ENCODE results near the gene SLC12A8. TPM values are rescaled to one million over a fixed set of nuclear protein-coding genes. Genes with fewer than 3 reads are reported as not detected.

SLC12A8 gene
- total and polyA plus RNA-seq, 9 of the 15 experiments (the other 6 are each of a cell fraction or from before 2014, with no cell fraction given), result 0.04 to 0.33 (median 0.09) TPM; not detected in 4

DNA sequence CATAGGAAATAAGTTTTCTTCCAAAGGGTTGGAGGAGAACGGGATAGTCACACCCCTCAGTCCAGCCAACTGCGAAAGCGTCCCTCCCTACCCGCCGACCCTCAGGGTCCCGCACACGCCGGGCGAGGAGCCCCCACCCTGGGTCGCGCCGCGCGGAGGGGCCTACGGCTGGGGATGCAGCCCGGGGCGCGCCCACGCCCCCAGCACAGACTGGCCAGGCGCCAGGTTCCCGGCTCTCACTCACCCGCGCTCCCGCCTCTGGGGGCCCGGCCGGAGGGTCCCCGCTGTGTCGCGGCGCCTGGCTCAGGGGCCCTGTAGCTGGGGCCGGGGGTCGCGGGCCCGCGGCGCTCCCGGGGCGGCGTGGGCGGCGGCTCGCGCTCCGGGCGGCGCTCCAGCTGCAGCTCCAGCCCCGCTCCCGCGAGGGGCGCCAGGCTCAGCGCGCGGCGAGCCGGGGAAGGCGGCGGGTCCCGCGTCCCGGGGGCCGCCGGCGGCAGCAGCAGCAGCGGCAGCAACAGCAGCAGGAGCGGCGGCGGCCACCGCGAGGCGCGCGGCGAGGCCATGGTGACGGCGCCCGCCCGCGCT is 157.1 kb downstream of the SLC12A8 start:
- ChIA-PET CTCF (ENCODE audit: low intra/inter-chr PET ratio) (no interaction called here), POLR2A (no interaction called here)
- H3K9ac ChIP-seq (ENCODE audit: insufficient read depth in 1 of 2, low read depth in 2 of 2, low read length in 2 of 2), result no peak overlapping the region
- 2% methylated on average over 24 of the region's 78 CpGs for WGBS (ENCODE audit: insufficient coverage, low coverage, missing lambda C conversion rate)
- no peak overlapping the region for H3K4me2 ChIP-seq (ENCODE audit: insufficient read depth, low read length)
- no peaks in the 10 kb centered on the region for H3K79me2 ChIP-seq (ENCODE audit: control insufficient read depth, insufficient read depth, low read length)
- no peaks in the 10 kb centered on the region for H3K9me3 ChIP-seq (replicated peaks; ENCODE audit: control insufficient read depth, insufficient read depth, low read depth, low read length)
- H3K4me3 ChIP-seq, result 0 out of 2 replicates have a peak overlapping the region, but pooled peaks have one; percentile 26
- H3K27me3 ChIP-seq (ENCODE audit: control insufficient read depth in 2 of 2, insufficient read depth in 2 of 2, low read length in 2 of 2), result peaks cover 25 to 50% of the 10 kb centered on the region in 2 experiments
- no peak overlapping the region for H3K27ac ChIP-seq (ENCODE audit: extremely low read depth, low read depth, low read length)
- FAIRE-seq, result no peak
- TF ChIP-seq, protein P1, sequence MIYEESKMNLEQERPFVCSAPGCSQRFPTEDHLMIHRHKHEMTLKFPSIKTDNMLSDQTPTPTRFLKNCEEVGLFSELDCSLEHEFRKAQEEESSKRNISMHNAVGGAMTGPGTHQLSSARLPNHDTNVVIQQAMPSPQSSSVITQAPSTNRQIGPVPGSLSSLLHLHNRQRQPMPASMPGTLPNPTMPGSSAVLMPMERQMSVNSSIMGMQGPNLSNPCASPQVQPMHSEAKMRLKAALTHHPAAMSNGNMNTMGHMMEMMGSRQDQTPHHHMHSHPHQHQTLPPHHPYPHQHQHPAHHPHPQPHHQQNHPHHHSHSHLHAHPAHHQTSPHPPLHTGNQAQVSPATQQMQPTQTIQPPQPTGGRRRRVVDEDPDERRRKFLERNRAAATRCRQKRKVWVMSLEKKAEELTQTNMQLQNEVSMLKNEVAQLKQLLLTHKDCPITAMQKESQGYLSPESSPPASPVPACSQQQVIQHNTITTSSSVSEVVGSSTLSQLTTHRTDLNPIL (CRISPR knock-in tag; IDR thresholded peaks at IDR 0.05), result no peak
- TF ChIP-seq TRIM24 (IDR thresholded peaks at IDR 0.05), result no peak
- 0 out of 6 replicates have a peak, but pooled peaks of 1 of the 3 experiments have one; percentile 2 for TF ChIP-seq CTCF (IDR thresholded peaks at IDR 0.05 in 2 of 3, conservative IDR thresholded peaks at IDR 0.05 in 1 of 3; ENCODE audit: insufficient read depth in 2 of 3, low read depth in 1 of 3, low read length in 3 of 3)
- TF ChIP-seq ZBED1 (IDR thresholded peaks at IDR 0.05), result no peak
- TF ChIP-seq HDAC3 (IDR thresholded peaks at IDR 0.05; ENCODE audit: borderline replicate concordance, partially characterized antibody), result no peak
- TF ChIP-seq ESRRA (IDR thresholded peaks at IDR 0.05; ENCODE audit: borderline replicate concordance, low read depth), result no peak
- no peak for TF ChIP-seq MAFK (IDR thresholded peaks at IDR 0.05; ENCODE audit: low read length)
- peak; percentile 9 to 64 for TF ChIP-seq E2F6 (IDR thresholded peaks at IDR 0.05; ENCODE audit: borderline replicate concordance in 1 of 2, extremely low read depth in 1 of 2, insufficient read depth in 1 of 2, insufficient read length in 1 of 2, low read depth in 1 of 2, low read length in 1 of 2, poor library complexity in 1 of 2, severe bottlenecking in 1 of 2)
- no peak for TF ChIP-seq ZNF197 (CRISPR knock-in tag; IDR thresholded peaks at IDR 0.05; ENCODE audit: low read depth)
- H3K36me3 ChIP-seq (ENCODE audit: control insufficient read depth, insufficient read depth, low read length), result no peaks in the 10 kb centered on the region
- H2AFZ ChIP-seq (ENCODE audit: low read depth, low read length), result no peak overlapping the region
- no TSS peak for BruUV-seq (replicated peaks)
- in situ Hi-C loops (cut with MboI), result no loop called here
- intact Hi-C loops (cut with micrococcal nuclease), result no loop called here
- DNase-seq (ENCODE audit: extremely low read depth in 1 of 4, low spot score in 3 of 4), result peak; percentile 2 to 34 (median 28)
- H4K20me1 ChIP-seq (replicated peaks; ENCODE audit: control insufficient read depth, insufficient read depth, low read length), result no peaks in the 10 kb centered on the region
- H3K4me1 ChIP-seq (replicated peaks in 1 of 2; ENCODE audit: control insufficient read depth in 2 of 2, insufficient read depth in 2 of 2, low read length in 2 of 2), result peaks cover 0 to 11% of the 10 kb centered on the region in 2 experiments; a peak in 2 of 5 replicates
- ATAC-seq, result no peak; the same call in 2 of the 3 replicates
- H3K9me1 ChIP-seq (ENCODE audit: control insufficient read depth, insufficient read depth, low read length), result no peaks in the 10 kb centered on the region
